ENCODE data around the gene NKTR.

The NKTR gene

GRCh38 chr3:42557854-42558253 lies 42.6 kb upstream of the NKTR start:
- Histone ChIP-seq H3K27me3 (ENCODE audit: control insufficient read depth in 3 of 3, insufficient read depth in 3 of 3, low read depth in 1 of 3, low read length in 3 of 3) (no peaks in the 10 kb centered on the region), H2BK5ac (ENCODE audit: low read length) (no peak overlapping the region), H2AK5ac (ENCODE audit: low read depth, low read length) (no peak overlapping the region), H2BK12ac (ENCODE audit: low read length) (no peak overlapping the region), H3K18ac (ENCODE audit: low read length) (no peak overlapping the region), H2AFZ (ENCODE audit: low read length) (no peak overlapping the region), H3K4me2 (ENCODE audit: insufficient read depth, low read length, poor library complexity, severe bottlenecking) (no peak overlapping the region), H3K4me3 (ENCODE audit: low read length in 2 of 2) (no peak overlapping the region), H3K36me3 (replicated peaks in 1 of 2; ENCODE audit: control insufficient read depth in 2 of 2, insufficient read depth in 2 of 2, low read length in 2 of 2) (peaks cover 23 to 96% of the 10 kb centered on the region in 2 donors), H3K14ac (ENCODE audit: low read length) (no peak overlapping the region), H4K8ac (ENCODE audit: low read depth, low read length) (no peak overlapping the region), H3K4me1 (ENCODE audit: control insufficient read depth in 2 of 2, insufficient read depth in 1 of 2, low read depth in 1 of 2, low read length in 2 of 2) (no peaks in the 10 kb centered on the region), H3K9me3 (replicated peaks in 1 of 2; ENCODE audit: control insufficient read depth in 2 of 2, insufficient read depth in 1 of 2, low read depth in 1 of 2, low read length in 2 of 2) (no peaks in the 10 kb centered on the region), H3K9ac (ENCODE audit: low read depth, low read length, poor library complexity) (no peak overlapping the region), H3K79me1 (ENCODE audit: low read depth, low read length) (no peaks in the 10 kb centered on the region), H2BK15ac (ENCODE audit: low read length) (no peak overlapping the region), H3K27ac (replicated peaks; ENCODE audit: low read length) (no peak overlapping the region), H2BK120ac (ENCODE audit: low read depth, low read length) (no peak overlapping the region), H3K23ac (ENCODE audit: low read depth, low read length, poor library complexity) (no peak overlapping the region), H4K91ac (ENCODE audit: low read depth, low read length, poor library complexity) (no peak overlapping the region), H3K4ac (ENCODE audit: low read length) (no peak overlapping the region)
- DNase-seq (ENCODE audit: low spot score), result no peak

GRCh38 chr3:42562047-42562907 lies 38.2 kb upstream of the NKTR start:
- WGBS, 2 donors (ENCODE audit: extremely low coverage in 2 of 2, insufficient read length in 2 of 2, insufficient replicate concordance in 1 of 2), result no CpG with 5 or more reads among the region's 3 CpGs
- no peak overlapping the region for H2BK15ac ChIP-seq (ENCODE audit: low read length)
- no peak overlapping the region for H3K18ac ChIP-seq (ENCODE audit: low read length)
- H2BK12ac ChIP-seq (ENCODE audit: low read length), result no peak overlapping the region
- no peak overlapping the region for H2BK5ac ChIP-seq (ENCODE audit: low read length)
- no peak overlapping the region for H4K91ac ChIP-seq (ENCODE audit: low read depth, low read length, poor library complexity)
- no peaks in the 10 kb centered on the region for H3K4me1 ChIP-seq (ENCODE audit: control insufficient read depth in 2 of 2, insufficient read depth in 1 of 2, low read depth in 1 of 2, low read length in 2 of 2)
- no peak for DNase-seq (ENCODE audit: low spot score)
- H3K27me3 ChIP-seq (ENCODE audit: control insufficient read depth in 3 of 3, insufficient read depth in 3 of 3, low read depth in 1 of 3, low read length in 3 of 3), result no peaks in the 10 kb centered on the region
- H3K4me2 ChIP-seq (ENCODE audit: insufficient read depth, low read length, poor library complexity, severe bottlenecking), result no peak overlapping the region
- no peak overlapping the region for H4K8ac ChIP-seq (ENCODE audit: low read depth, low read length)
- H2AFZ ChIP-seq (ENCODE audit: low read length), result no peak overlapping the region
- no peak overlapping the region for H3K4me3 ChIP-seq (ENCODE audit: low read length in 2 of 2)
- no peak overlapping the region for H3K27ac ChIP-seq (replicated peaks; ENCODE audit: low read length)
- no peaks in the 10 kb centered on the region for H3K9me3 ChIP-seq (replicated peaks in 1 of 2; ENCODE audit: control insufficient read depth in 2 of 2, insufficient read depth in 1 of 2, low read depth in 1 of 2, low read length in 2 of 2)
- no peak overlapping the region for H2AK5ac ChIP-seq (ENCODE audit: low read depth, low read length)
- H3K79me1 ChIP-seq (ENCODE audit: low read depth, low read length), result no peaks in the 10 kb centered on the region
- H3K36me3 ChIP-seq (replicated peaks in 1 of 2; ENCODE audit: control insufficient read depth in 2 of 2, insufficient read depth in 2 of 2, low read length in 2 of 2), result peaks cover 14 to 96% of the 10 kb centered on the region in 2 donors
- H3K14ac ChIP-seq (ENCODE audit: low read length), result no peak overlapping the region
- H3K4ac ChIP-seq (ENCODE audit: low read length), result no peak overlapping the region
- H3K23ac ChIP-seq (ENCODE audit: low read depth, low read length, poor library complexity), result no peak overlapping the region
- H2BK120ac ChIP-seq (ENCODE audit: low read depth, low read length), result no peak overlapping the region
- H3K9ac ChIP-seq (ENCODE audit: low read depth, low read length, poor library complexity), result no peak overlapping the region

- Histone ChIP-seq H3K4me2 (ENCODE audit: insufficient read depth, low read length, poor library complexity, severe bottlenecking) (no peak overlapping the region), H3K36me3 (replicated peaks in 1 of 2; ENCODE audit: control insufficient read depth in 2 of 2, insufficient read depth in 2 of 2, low read length in 2 of 2) (peaks cover 12 to 79% of the 10 kb centered on the region in 2 donors), H2AFZ (ENCODE audit: low read length) (no peak overlapping the region), H2BK120ac (ENCODE audit: low read depth, low read length) (no peak overlapping the region), H3K23ac (ENCODE audit: low read depth, low read length, poor library complexity) (no peak overlapping the region), H2BK5ac (ENCODE audit: low read length) (no peak overlapping the region), H3K79me1 (ENCODE audit: low read depth, low read length) (no peaks in the 10 kb centered on the region), H4K91ac (ENCODE audit: low read depth, low read length, poor library complexity) (no peak overlapping the region), H2BK15ac (ENCODE audit: low read length) (no peak overlapping the region), H3K4ac (ENCODE audit: low read length) (no peak overlapping the region), H3K18ac (ENCODE audit: low read length) (no peak overlapping the region), H2AK5ac (ENCODE audit: low read depth, low read length) (no peak overlapping the region), H3K9me3 (replicated peaks in 1 of 2; ENCODE audit: control insufficient read depth in 2 of 2, insufficient read depth in 1 of 2, low read depth in 1 of 2, low read length in 2 of 2) (peaks cover 0 to 4% of the 10 kb centered on the region in 2 donors), H3K27ac (replicated peaks; ENCODE audit: low read length) (no peak overlapping the region), H3K9ac (ENCODE audit: low read depth, low read length, poor library complexity) (no peak overlapping the region), H3K4me1 (ENCODE audit: control insufficient read depth in 2 of 2, insufficient read depth in 1 of 2, low read depth in 1 of 2, low read length in 2 of 2) (no peaks in the 10 kb centered on the region), H2BK12ac (ENCODE audit: low read length) (no peak overlapping the region), H4K8ac (ENCODE audit: low read depth, low read length) (no peak overlapping the region), H3K4me3 (ENCODE audit: low read length in 2 of 2) (no peak overlapping the region), H3K27me3 (ENCODE audit: control insufficient read depth in 3 of 3, insufficient read depth in 3 of 3, low read depth in 1 of 3, low read length in 3 of 3) (no peaks in the 10 kb centered on the region), H3K14ac (ENCODE audit: low read length) (no peak overlapping the region)
- WGBS, 2 donors (ENCODE audit: extremely low coverage in 2 of 2, insufficient read length in 2 of 2, insufficient replicate concordance in 1 of 2), result no CpG with 5 or more reads among the region's 2 CpGs
- DNase-seq (ENCODE audit: low spot score), result no peak
Observed at GRCh38 chr3:42569593-42570142, 30.8 kb upstream of the NKTR start.

GRCh38 chr3:42572278-42572677 lies 28.2 kb upstream of the NKTR start:
- Histone ChIP-seq H3K4me3 (ENCODE audit: low read length in 2 of 2) (no peak overlapping the region), H3K79me1 (ENCODE audit: low read depth, low read length) (no peaks in the 10 kb centered on the region), H3K18ac (ENCODE audit: low read length) (no peak overlapping the region), H3K4me1 (ENCODE audit: control insufficient read depth in 2 of 2, insufficient read depth in 1 of 2, low read depth in 1 of 2, low read length in 2 of 2) (no peaks in the 10 kb centered on the region), H3K36me3 (replicated peaks in 1 of 2; ENCODE audit: control insufficient read depth in 2 of 2, insufficient read depth in 2 of 2, low read length in 2 of 2) (peaks cover 5 to 72% of the 10 kb centered on the region in 2 donors), H2BK12ac (ENCODE audit: low read length) (no peak overlapping the region), H3K4me2 (ENCODE audit: insufficient read depth, low read length, poor library complexity, severe bottlenecking) (no peak overlapping the region), H3K9me3 (replicated peaks in 1 of 2; ENCODE audit: control insufficient read depth in 2 of 2, insufficient read depth in 1 of 2, low read depth in 1 of 2, low read length in 2 of 2) (peaks cover 1 to 26% of the 10 kb centered on the region in 2 donors), H2BK5ac (ENCODE audit: low read length) (no peak overlapping the region), H3K27me3 (ENCODE audit: control insufficient read depth in 3 of 3, insufficient read depth in 3 of 3, low read depth in 1 of 3, low read length in 3 of 3) (no peaks in the 10 kb centered on the region), H3K27ac (replicated peaks; ENCODE audit: low read length) (no peak overlapping the region), H2BK120ac (ENCODE audit: low read depth, low read length) (no peak overlapping the region), H3K23ac (ENCODE audit: low read depth, low read length, poor library complexity) (no peak overlapping the region), H3K4ac (ENCODE audit: low read length) (no peak overlapping the region), H4K8ac (ENCODE audit: low read depth, low read length) (no peak overlapping the region), H2AK5ac (ENCODE audit: low read depth, low read length) (no peak overlapping the region), H2AFZ (ENCODE audit: low read length) (no peak overlapping the region), H2BK15ac (ENCODE audit: low read length) (no peak overlapping the region), H3K9ac (ENCODE audit: low read depth, low read length, poor library complexity) (no peak overlapping the region), H4K91ac (ENCODE audit: low read depth, low read length, poor library complexity) (no peak overlapping the region), H3K14ac (ENCODE audit: low read length) (no peak overlapping the region)
- WGBS, 2 donors (ENCODE audit: extremely low coverage in 2 of 2, insufficient read length in 2 of 2, insufficient replicate concordance in 1 of 2), result no CpG with 5 or more reads among the region's 3 CpGs
- no peak for DNase-seq (ENCODE audit: low spot score)

All from neuronal stem cell (in vitro differentiated cells).